ENCODE measurements around the gene LRR1. TPM values are rescaled to one million over a fixed set of nuclear protein-coding genes. Genes with fewer than 3 reads are reported as not detected.

The LRR1 gene
- total and polyA plus RNA-seq, 12 donors = 4.7 to 20.9 (median 10.0) TPM

GRCh38 chr14:49559979-49560768 lies 38.6 kb upstream of the LRR1 start:
- intact Hi-C loops (cut with DNase I) = no loop called here
- 89 to 93% (median 91%) methylated on average over 6 of the region's 6 CpGs for WGBS, 4 donors
- Histone ChIP-seq H3K9me3 (replicated peaks in 1 of 3) (no peaks in the 10 kb centered on the region), H3K27me3 (no peaks in the 10 kb centered on the region), H3K36me3 (replicated peaks in 1 of 2) (no peaks in the 10 kb centered on the region), H3K4me1 (replicated peaks in 1 of 2) (peaks cover 0 to 4% of the 10 kb centered on the region in 2 donors), H3K4me3 (no peak overlapping the region), H3K27ac (no peak overlapping the region)
- TF ChIP-seq CTCF (IDR thresholded peaks at IDR 0.05) = no peak
- TF ChIP-seq POLR2A (IDR thresholded peaks at IDR 0.05) = no peak
- no peak for DNase-seq

- H3K9me3 ChIP-seq (replicated peaks in 1 of 3) = no peaks in the 10 kb centered on the region
- H3K36me3 ChIP-seq (replicated peaks in 1 of 2) = no peaks in the 10 kb centered on the region
- no peak for DNase-seq
- intact Hi-C loops (cut with DNase I) = no loop called here
- TF ChIP-seq CTCF (IDR thresholded peaks at IDR 0.05) (no peak), POLR2A (IDR thresholded peaks at IDR 0.05) (no peak)
- H3K4me1 ChIP-seq (replicated peaks in 1 of 2) = no peaks in the 10 kb centered on the region
- no peak overlapping the region for H3K4me3 ChIP-seq
- 85 to 94% (median 92%) methylated on average over 12 of the region's 12 CpGs for WGBS, 4 donors
- no peak overlapping the region for H3K27ac ChIP-seq
- H3K27me3 ChIP-seq = no peaks in the 10 kb centered on the region
These were observed 32.0 kb upstream of the LRR1 start for GRCh38 chr14:49566714-49567113.

- WGBS, 4 donors = 82 to 93% (median 88%) methylated on average over 3 of the region's 3 CpGs
- Histone ChIP-seq H3K36me3 (replicated peaks in 1 of 2) (no peaks in the 10 kb centered on the region), H3K4me3 (no peak overlapping the region), H3K4me1 (replicated peaks in 1 of 2) (no peaks in the 10 kb centered on the region), H3K27ac (no peak overlapping the region), H3K27me3 (no peaks in the 10 kb centered on the region), H3K9me3 (replicated peaks in 1 of 3) (no peaks in the 10 kb centered on the region)
- TF ChIP-seq POLR2A (IDR thresholded peaks at IDR 0.05) = no peak
- no peak for TF ChIP-seq CTCF (IDR thresholded peaks at IDR 0.05)
- intact Hi-C loops (cut with DNase I) = no loop called here
- no peak for DNase-seq
These were observed 29.5 kb upstream of the LRR1 start for GRCh38 chr14:49569281-49569680.

GRCh38 chr14:49574038-49574437 lies 24.7 kb upstream of the LRR1 start:
- no peak for DNase-seq
- 91 to 96% (median 93%) methylated on average over 5 of the region's 5 CpGs for WGBS, 4 donors
- no peaks in the 10 kb centered on the region for H3K9me3 ChIP-seq (replicated peaks in 1 of 3)
- H3K4me1 ChIP-seq (replicated peaks in 1 of 2) = peaks cover 0 to 7% of the 10 kb centered on the region in 2 donors
- H3K4me3 ChIP-seq = no peak overlapping the region
- no peak for TF ChIP-seq CTCF (IDR thresholded peaks at IDR 0.05)
- no peak for TF ChIP-seq POLR2A (IDR thresholded peaks at IDR 0.05)
- H3K27me3 ChIP-seq = no peaks in the 10 kb centered on the region
- intact Hi-C loops (cut with DNase I) = no loop called here
- H3K27ac ChIP-seq = no peak overlapping the region
- H3K36me3 ChIP-seq (replicated peaks in 1 of 2) = no peaks in the 10 kb centered on the region

Measured in adrenal gland (tissue), 12 donors.